Psoas muscle (tissue), 8 donors: ENCODE data around the gene ATG4D. TPM values are rescaled to one million over a fixed set of nuclear protein-coding genes. Genes with fewer than 3 reads are reported as not detected.

Source experiments
- ATAC-seq, 4 donors: fragments of 200-7000 bp; cut with Tn5 transposase; one replicate each; pipeline ENCODE4 v1.9.1; 2020; ENCODE audit warnings: moderate library complexity in 3 of 4, mild to moderate bottlenecking in 2 of 4
- DNase-seq, 2 donors: peaks; one replicate each; pipeline ENCODE4 v3.0.0-alpha.2; 2020
- H3K27ac ChIP-seq: fragments of 200-600 bp; one replicate; pipeline ENCODE4 v1.8.0; 2022
- H3K27me3 ChIP-seq, 3 donors: fragments of 200-600 bp in 1 of 3; one replicate each; pipeline versions ENCODE4 v1.6.1 to v1.8.0; 2013 to 2022; ENCODE audit warnings: low read length in 2 of 3, mild to moderate bottlenecking in 2 of 3, moderate library complexity in 1 of 3; ENCODE audit not compliant: insufficient read depth in 3 of 3
- H3K36me3 ChIP-seq, 2 donors: fragments of 200-600 bp in 1 of 2; one replicate each; pipeline versions ENCODE4 v1.6.1 to v1.8.0; 2013 to 2022; ENCODE audit warnings: low read depth in 1 of 2, mild to moderate bottlenecking in 1 of 2, moderate library complexity in 1 of 2; ENCODE audit not compliant: insufficient read depth in 1 of 2
- H3K4me1 ChIP-seq: fragments of 200-600 bp; one replicate; pipeline ENCODE4 v1.8.0; 2022
- H3K4me3 ChIP-seq: fragments of 200-600 bp; one replicate; pipeline ENCODE4 v1.8.0; 2022; ENCODE audit warnings: mild to moderate bottlenecking
- H3K9me3 ChIP-seq: fragments of 200-600 bp; one replicate; pipeline ENCODE4 v1.8.0; 2022
- CTCF ChIP-seq: fragments of 200-600 bp; IDR thresholded peaks from one replicate; pipeline ENCODE4 v1.8.0; 2022; ENCODE audit warnings: antibody characterized with exemption
- WGBS, 3 donors: extraction: QIAGEN DNeasy Blood & Tissue Kit; methylation state at CpG; one replicate each; pipeline versions ENCODE4 v1.1.6 to v1.1.7; 2013; 5-methylcytosine and 5-hydroxymethylcytosine counted together
- intact Hi-C, 2 donors: fragments of 100-400 bp; cut with DNase I; formaldehyde crosslinking; loops; one replicate each; pipeline versions ENCODE4 v1.11.0 to v1.14.2; 2022
- polyA plus RNA-seq, 3 donors: library from polyadenylated mRNA; stranded (reverse); fragments of 200-250 nt; gene quantifications; one replicate each; pipeline ENCODE4 v1.2.3, GENCODE V29; 2013
- total RNA-seq, 4 donors: library from RNA; stranded (reverse); fragmentation: NEBNext Ultra II Directional in 2 of 4; extraction: Animal tissue kit (Norgen Biotek cat#: 25700) in 2 of 4; gene quantifications; one replicate each; pipeline versions ENCODE4 v1.2.1 to v1.2.4, GENCODE V29; 2021 to 2023
- donor health status: healthy with polysubstance abuse.
- donor health status: DM: no; HTN: no; CAD: no; lungs with moderate emphysema.
- donor health status: Bipolar disorder and iron deficiency.
- donor health status: healthy.
- donor health status: DM: yes; HTN: yes; CAD: no.
- donor health status: DM: no; HTN: no; CAD: no.
- donor health status: DM: no; HTN: no; CAD: no.
- donor health status: DM: yes; HTN: yes; CAD: no.

The ATG4D gene
- total and polyA plus RNA-seq, 7 donors, result 42.5 to 95.7 (median 65.8) TPM

GRCh38 chr19:10501971-10502523 lies 41.7 kb upstream of the ATG4D start:
- peak overlapping the region; percentile 98 for H3K27ac ChIP-seq
- TF ChIP-seq CTCF, result no peak
- peak overlapping the region; percentile 90 for H3K4me3 ChIP-seq
- DNase-seq (peak; percentile 83 to 94), ATAC-seq (peak; percentile 72 to 81 (median 75))
- no peaks in the 10 kb centered on the region for H3K9me3 ChIP-seq
- WGBS, 3 donors, result 0 to 1% (median 0%) methylated on average over 34 to 35 of the region's 35 CpGs
- no peaks in the 10 kb centered on the region for H3K27me3 ChIP-seq
- intact Hi-C loops, result loop anchor here in 1 of 2 donors (5.0 kb wide), 1 partner anchor 65 kb away; the partner anchor contains the start of genes CDKN2D and KRI1
- peaks cover 38% of the 10 kb centered on the region for H3K4me1 ChIP-seq
- H3K36me3 ChIP-seq, result peaks cover 3 to 30% of the 10 kb centered on the region in 2 donors

- peak overlapping the region; percentile 90 for H3K4me3 ChIP-seq
- H3K4me1 ChIP-seq, result peaks cover 32% of the 10 kb centered on the region
- ATAC-seq (peak; percentile 89 to 95 (median 94)), DNase-seq (peak; percentile 95 to 97)
- peak overlapping the region; percentile 98 for H3K27ac ChIP-seq
- no peaks in the 10 kb centered on the region for H3K9me3 ChIP-seq
- no peak for TF ChIP-seq CTCF
- intact Hi-C loops, result loop anchor here in 1 of 2 donors (5.0 kb wide), 1 partner anchor 65 kb away; the partner anchor contains the start of genes CDKN2D and KRI1
- H3K36me3 ChIP-seq, result peaks cover 0 to 25% of the 10 kb centered on the region in 2 donors
- 0 to 1% (median 0%) methylated on average over 46 to 65 of the region's 65 CpGs for WGBS, 3 donors
- no peaks in the 10 kb centered on the region for H3K27me3 ChIP-seq
These were observed 41.1 kb upstream of the ATG4D start for GRCh38 chr19:10502524-10503001.

- Histone ChIP-seq H3K27ac (peak within 1 kb of the TSS; percentile 98), H3K4me1 (peaks cover 29% of the 10 kb centered on the region), H3K27me3 (no peaks in the 10 kb centered on the region), H3K36me3 (peaks cover 0 to 20% of the 10 kb centered on the region in 2 donors), H3K4me3 (peak within 1 kb of the TSS; percentile 90), H3K9me3 (no peaks in the 10 kb centered on the region)
- WGBS, 3 donors, result 6 to 10% (median 7%) methylated on average over 50 to 73 of the region's 73 CpGs
- no peak for TF ChIP-seq CTCF
- ATAC-seq (peak; percentile 19 to 37 (median 33)), DNase-seq (no peak)
- intact Hi-C loops, result loop anchor here in 1 of 2 donors (5.0 kb wide), 1 partner anchor 64 kb away; the partner anchor contains the start of genes CDKN2D and KRI1
These were observed 40.5 kb upstream of the ATG4D start, which contains the start of gene KEAP1 for GRCh38 chr19:10503002-10503789. TSS of gene KEAP1 (minus strand) at chr19:10503356. CDS start at chr19:10500033, 3,323 bp downstream.

GRCh38 chr19:10505583-10506229 lies 38.0 kb upstream of the ATG4D start:
- Histone ChIP-seq H3K27me3 (peaks cover 0 to 14% (median 0%) of the 10 kb centered on the region in 3 donors), H3K4me3 (no peak overlapping the region), H3K27ac (no peak overlapping the region), H3K4me1 (peaks cover 5% of the 10 kb centered on the region), H3K36me3 (no peaks in the 10 kb centered on the region), H3K9me3 (no peaks in the 10 kb centered on the region)
- WGBS, 3 donors, result 32 to 34% (median 34%) methylated on average over 17 of the region's 17 CpGs
- peak; percentile 74 for TF ChIP-seq CTCF
- ATAC-seq (no peak), DNase-seq (peak; percentile 75 to 88)
- intact Hi-C loops, result loop anchor here in 1 of 2 donors (5.0 kb wide), 1 partner anchor 37 kb away; the partner anchor contains the start of gene ATG4D
